ENCODE results near the gene DYSF. TPM values are rescaled to one million over a fixed set of nuclear protein-coding genes. Genes with fewer than 3 reads are reported as not detected.

Gene DYSF
- total RNA-seq, 1 experiment from 2014 or later: 2.2 TPM

- Mint-ChIP-seq H3K4me1 (ENCODE audit: low read depth, unreplicated experiment) (no peaks in the 10 kb centered on the region), H3K36me3 (ENCODE audit: insufficient read depth, unreplicated experiment) (no peaks in the 10 kb centered on the region), H3K4me3 (ENCODE audit: unreplicated experiment) (no peak overlapping the region), H3K27me3 (ENCODE audit: insufficient read depth, unreplicated experiment) (no peaks in the 10 kb centered on the region), H3K27ac (ENCODE audit: unreplicated experiment) (no peak overlapping the region), H3K9me3 (ENCODE audit: unreplicated experiment) (no peaks in the 10 kb centered on the region)
- H3K9me3 ChIP-seq: no peaks in the 10 kb centered on the region
- ChIA-PET CTCF (no interaction called here), POLR2A (no interaction called here)
- H3K36me3 ChIP-seq (ENCODE audit: control insufficient read depth, insufficient read depth, low read length): no peaks in the 10 kb centered on the region
- intact Hi-C loops (cut with micrococcal nuclease; ENCODE audit: unreplicated experiment): no loop called here
- no peak overlapping the region for H3K4me3 ChIP-seq (ENCODE audit: low read depth, low read length)
- BruUV-seq (replicated peaks): no TSS peak
- DNase-seq: peak in 1 of 2 experiments; percentile 17
- TF ChIP-seq CTCF (IDR thresholded peaks at IDR 0.05; ENCODE audit: insufficient read depth in 1 of 2, low read depth in 1 of 2, low read length in 1 of 2, severe bottlenecking in 1 of 2, unreplicated experiment in 1 of 2): no peak
- H3K4me1 ChIP-seq: no peaks in the 10 kb centered on the region
- H3K27me3 ChIP-seq (replicated peaks; ENCODE audit: control insufficient read depth, insufficient read depth, low read length): no peaks in the 10 kb centered on the region
Observed at GRCh38 chr2:71619230-71619741, 165.9 kb downstream of the DYSF start.

- CTCF ChIA-PET: interaction anchor here (0.6 kb wide), 1 partner anchor 1349 kb away, joined by 3 read pairs; no protein-coding TSS in a partner anchor
- no peaks in the 10 kb centered on the region for H3K36me3 ChIP-seq (ENCODE audit: control insufficient read depth, insufficient read depth, low read length)
- H3K4me3 ChIP-seq (ENCODE audit: low read depth, low read length): no peak overlapping the region
- intact Hi-C loops (cut with micrococcal nuclease; ENCODE audit: unreplicated experiment): no loop called here
- no peaks in the 10 kb centered on the region for H3K9me3 Mint-ChIP-seq (ENCODE audit: unreplicated experiment)
- no peaks in the 10 kb centered on the region for H3K36me3 Mint-ChIP-seq (ENCODE audit: insufficient read depth, unreplicated experiment)
- no peaks in the 10 kb centered on the region for H3K27me3 ChIP-seq (replicated peaks; ENCODE audit: control insufficient read depth, insufficient read depth, low read length)
- no peak overlapping the region for H3K4me3 Mint-ChIP-seq (ENCODE audit: unreplicated experiment)
- H3K9me3 ChIP-seq: no peaks in the 10 kb centered on the region
- H3K4me1 Mint-ChIP-seq (ENCODE audit: low read depth, unreplicated experiment): no peaks in the 10 kb centered on the region
- H3K4me1 ChIP-seq: no peaks in the 10 kb centered on the region
- H3K27ac Mint-ChIP-seq (ENCODE audit: unreplicated experiment): no peak overlapping the region
- no TSS peak for BruUV-seq (replicated peaks)
- POLR2A ChIA-PET: interaction anchor here (0.6 kb wide), 1 partner anchor 68 kb away, joined by 3 read pairs; no protein-coding TSS in a partner anchor
- peaks cover 1% of the 10 kb centered on the region for H3K27me3 Mint-ChIP-seq (ENCODE audit: insufficient read depth, unreplicated experiment)
- TF ChIP-seq CTCF (IDR thresholded peaks at IDR 0.05; ENCODE audit: insufficient read depth in 1 of 2, low read depth in 1 of 2, low read length in 1 of 2, severe bottlenecking in 1 of 2, unreplicated experiment in 1 of 2): no peak
- DNase-seq: peak in 1 of 2 experiments; percentile 19
Observed at GRCh38 chr2:71620116-71620515, 166.8 kb downstream of the DYSF start.

GRCh38 chr2:71620851-71621251, 167.5 kb downstream of the DYSF start:
- intact Hi-C loops (cut with micrococcal nuclease; ENCODE audit: unreplicated experiment): no loop called here
- ChIA-PET POLR2A (no interaction called here), CTCF (interaction anchor here (0.6 kb wide), 1 partner anchor 1350 kb away, joined by 3 read pairs; no protein-coding TSS in a partner anchor)
- no peaks in the 10 kb centered on the region for H3K9me3 ChIP-seq
- Mint-ChIP-seq H3K4me1 (ENCODE audit: low read depth, unreplicated experiment) (no peaks in the 10 kb centered on the region), H3K27ac (ENCODE audit: unreplicated experiment) (no peak overlapping the region), H3K9me3 (ENCODE audit: unreplicated experiment) (no peaks in the 10 kb centered on the region), H3K4me3 (ENCODE audit: unreplicated experiment) (no peak overlapping the region), H3K36me3 (ENCODE audit: insufficient read depth, unreplicated experiment) (no peaks in the 10 kb centered on the region), H3K27me3 (ENCODE audit: insufficient read depth, unreplicated experiment) (peaks cover 3% of the 10 kb centered on the region)
- no peak overlapping the region for H3K4me3 ChIP-seq (ENCODE audit: low read depth, low read length)
- peak in 1 of 2 experiments; percentile 29 for DNase-seq
- no peaks in the 10 kb centered on the region for H3K27me3 ChIP-seq (replicated peaks; ENCODE audit: control insufficient read depth, insufficient read depth, low read length)
- no peak for TF ChIP-seq CTCF (IDR thresholded peaks at IDR 0.05; ENCODE audit: insufficient read depth in 1 of 2, low read depth in 1 of 2, low read length in 1 of 2, severe bottlenecking in 1 of 2, unreplicated experiment in 1 of 2)
- no TSS peak for BruUV-seq (replicated peaks)
- H3K4me1 ChIP-seq: no peaks in the 10 kb centered on the region
- H3K36me3 ChIP-seq (ENCODE audit: control insufficient read depth, insufficient read depth, low read length): no peaks in the 10 kb centered on the region

Data from Caco-2 (cell line).